ENCODE measurements around the gene BNC2.

BNC2 gene

GRCh38 chr9:16421532-16421931 lies 448.9 kb downstream of the BNC2 start:
- DNase-seq (ENCODE audit: low spot score), result peak; percentile 61

- no peak for DNase-seq (ENCODE audit: low spot score)
These were observed 451.3 kb downstream of the BNC2 start for GRCh38 chr9:16419124-16419523.

- DNase-seq (ENCODE audit: low spot score), result no peak
These were observed 451.7 kb downstream of the BNC2 start for GRCh38 chr9:16418721-16419120.

GRCh38 chr9:16417749-16418148 lies 452.7 kb downstream of the BNC2 start:
- no peak for DNase-seq (ENCODE audit: low spot score)

GRCh38 chr9:16417161-16417560 lies 453.3 kb downstream of the BNC2 start:
- DNase-seq (ENCODE audit: low spot score), result no peak

GRCh38 chr9:16414451-16414850 lies 456.0 kb downstream of the BNC2 start:
- no peak for DNase-seq (ENCODE audit: low spot score)

- DNase-seq (ENCODE audit: low spot score), result peak; percentile 1
These were observed 456.9 kb downstream of the BNC2 start for GRCh38 chr9:16413509-16414016.

GRCh38 chr9:16412740-16413139 lies 457.7 kb downstream of the BNC2 start:
- DNase-seq (ENCODE audit: low spot score), result no peak

GRCh38 chr9:16411311-16411710 lies 459.2 kb downstream of the BNC2 start:
- no peak for DNase-seq (ENCODE audit: low spot score)

GRCh38 chr9:16410601-16411280 lies 459.7 kb downstream of the BNC2 start:
- no peak for DNase-seq (ENCODE audit: low spot score)

GRCh38 chr9:16407617-16408016 lies 462.9 kb downstream of the BNC2 start:
- DNase-seq (ENCODE audit: low spot score), result peak; percentile 12

GRCh38 chr9:16406526-16407225 lies 463.8 kb downstream of the BNC2 start:
- no peak for DNase-seq (ENCODE audit: low spot score)

GRCh38 chr9:16405421-16405820 lies 465.0 kb downstream of the BNC2 start:
- DNase-seq (ENCODE audit: low spot score), result no peak

- no peak for DNase-seq (ENCODE audit: low spot score)
These were observed 468.8 kb downstream of the BNC2 start for GRCh38 chr9:16401701-16402100.

- no peak for DNase-seq (ENCODE audit: low spot score)
These were observed 471.8 kb downstream of the BNC2 start for GRCh38 chr9:16398691-16399090.

- no peak for DNase-seq (ENCODE audit: low spot score)
These were observed 474.1 kb downstream of the BNC2 start for GRCh38 chr9:16396389-16396788.

GRCh38 chr9:16391369-16391768 lies 479.1 kb downstream of the BNC2 start:
- DNase-seq (ENCODE audit: low spot score), result no peak

GRCh38 chr9:16387382-16387781 lies 483.1 kb downstream of the BNC2 start:
- DNase-seq (ENCODE audit: low spot score), result no peak

- no peak for DNase-seq (ENCODE audit: low spot score)
These were observed 483.7 kb downstream of the BNC2 start for GRCh38 chr9:16386827-16387077.

GRCh38 chr9:16386007-16386826 lies 484.3 kb downstream of the BNC2 start:
- no peak for DNase-seq (ENCODE audit: low spot score)

GRCh38 chr9:16385590-16385989 lies 484.9 kb downstream of the BNC2 start:
- no peak for DNase-seq (ENCODE audit: low spot score)

- DNase-seq (ENCODE audit: low spot score), result no peak
These were observed 485.5 kb downstream of the BNC2 start for GRCh38 chr9:16384993-16385392.

- no peak for DNase-seq (ENCODE audit: low spot score)
These were observed 493.2 kb downstream of the BNC2 start for GRCh38 chr9:16377311-16377710.
